HG03460 (cell line): ENCODE results near the gene ARHGAP5.

Source experiments
- ATAC-seq: cut with Tn5 transposase; IDR thresholded peaks from one replicate; pipeline ENCODE4 v1.9.1; 2021; ENCODE audit not compliant: unreplicated experiment

The ARHGAP5 gene

GRCh38 chr14:32076278-32077080 lies 625 bp upstream of the ARHGAP5 start:
- peak; percentile 53 for ATAC-seq

DNA sequence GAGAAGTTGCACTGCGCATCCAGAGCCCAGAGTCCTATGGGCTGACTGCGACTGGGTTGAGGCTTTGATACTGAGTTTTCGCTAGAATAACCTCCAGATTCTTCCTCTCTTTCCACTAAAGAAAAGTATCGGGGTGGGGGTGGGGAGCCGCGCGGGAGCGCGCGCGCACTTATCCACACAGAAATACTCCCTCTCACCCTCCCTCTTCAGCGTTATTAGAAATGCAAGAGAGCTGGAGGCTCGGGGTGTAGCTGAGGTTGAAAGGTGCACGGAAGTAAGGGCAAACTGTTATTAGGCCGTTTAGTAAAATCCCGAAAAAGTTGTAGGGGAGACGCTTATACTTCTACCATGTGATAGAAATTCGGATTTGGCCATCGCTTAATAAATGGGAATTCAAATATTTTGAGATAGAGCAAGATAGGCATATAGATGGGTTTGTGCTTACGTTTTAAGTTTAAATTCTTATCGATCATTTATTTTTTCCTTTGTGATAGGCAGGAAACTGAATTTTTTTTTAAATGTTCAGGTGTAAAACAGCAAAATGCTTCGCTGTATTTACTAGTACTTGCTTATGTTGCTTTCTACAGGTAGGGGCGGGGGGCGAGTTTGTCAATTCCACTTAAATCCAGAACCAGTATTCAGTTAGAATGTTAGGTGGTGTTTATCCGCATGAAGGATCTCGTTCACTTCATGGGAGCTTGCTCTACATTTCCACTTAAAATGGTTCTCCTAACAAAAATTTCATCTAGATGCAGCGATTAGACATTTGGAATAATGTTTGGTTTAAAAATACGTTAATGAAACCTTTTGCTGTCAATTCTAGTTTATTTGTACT lies 1.1 kb downstream of the ARHGAP5 start:
- peak; percentile 11 for ATAC-seq

DNA sequence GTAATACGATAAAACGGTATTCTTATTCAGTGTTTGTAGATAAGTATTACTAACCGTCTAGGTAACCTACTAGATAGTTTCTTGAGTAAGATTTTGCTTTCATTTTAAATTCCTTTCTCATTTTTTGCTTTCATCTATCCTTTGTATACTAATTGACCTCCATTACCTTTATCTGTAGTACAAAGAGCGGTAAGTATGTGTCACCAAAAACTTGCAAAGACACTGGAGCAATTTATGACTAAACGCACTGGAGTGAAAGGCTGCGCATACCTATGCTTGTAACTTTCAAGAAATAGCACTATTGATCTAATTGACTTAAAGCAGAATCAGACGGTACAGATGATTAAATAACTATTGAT lies 1.7 kb downstream of the ARHGAP5 start:
- ATAC-seq: no peak

DNA sequence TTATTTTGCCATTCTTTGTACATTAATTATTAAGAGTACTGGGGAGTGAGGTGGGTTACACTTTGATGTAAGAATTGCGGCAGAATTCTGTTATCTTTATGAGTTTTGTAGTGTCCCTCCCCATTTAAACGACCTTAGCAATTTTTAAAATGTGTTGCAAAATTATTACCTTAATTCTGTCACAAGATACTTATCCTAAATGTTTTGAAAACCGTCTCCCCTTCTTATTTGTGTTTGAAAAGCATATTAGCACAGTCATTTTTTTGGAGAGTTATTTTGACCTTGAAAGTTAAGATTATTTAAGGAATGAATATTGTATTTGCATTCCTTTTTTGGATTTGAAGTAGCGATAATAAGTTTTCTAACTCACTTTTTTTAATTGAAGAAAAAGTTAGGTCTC lies 2.2 kb downstream of the ARHGAP5 start:
- no peak for ATAC-seq

DNA sequence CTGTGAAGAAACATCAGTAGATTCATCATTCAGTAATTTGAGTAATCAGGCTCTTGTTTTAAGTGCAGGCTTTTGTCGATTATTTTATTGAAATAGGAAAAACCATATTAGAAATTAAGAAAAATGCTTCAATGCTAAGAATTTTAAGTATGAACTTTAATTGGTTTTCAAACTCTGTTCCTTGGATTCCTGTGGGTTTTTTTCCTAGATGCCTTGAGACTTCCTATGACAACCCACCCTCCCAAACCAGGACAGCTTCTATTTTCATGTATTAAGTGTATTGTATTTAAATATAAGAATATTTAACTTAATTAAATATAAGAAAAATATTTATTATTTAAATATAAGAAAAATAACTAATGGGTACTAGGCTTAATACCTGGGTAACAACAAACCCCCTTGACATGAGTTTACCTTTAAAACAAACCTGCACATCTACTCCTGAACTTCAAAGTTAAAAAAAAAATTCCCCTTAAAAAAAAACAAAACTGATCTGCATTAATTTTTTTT lies 3.0 kb downstream of the ARHGAP5 start:
- ATAC-seq: no peak

DNA sequence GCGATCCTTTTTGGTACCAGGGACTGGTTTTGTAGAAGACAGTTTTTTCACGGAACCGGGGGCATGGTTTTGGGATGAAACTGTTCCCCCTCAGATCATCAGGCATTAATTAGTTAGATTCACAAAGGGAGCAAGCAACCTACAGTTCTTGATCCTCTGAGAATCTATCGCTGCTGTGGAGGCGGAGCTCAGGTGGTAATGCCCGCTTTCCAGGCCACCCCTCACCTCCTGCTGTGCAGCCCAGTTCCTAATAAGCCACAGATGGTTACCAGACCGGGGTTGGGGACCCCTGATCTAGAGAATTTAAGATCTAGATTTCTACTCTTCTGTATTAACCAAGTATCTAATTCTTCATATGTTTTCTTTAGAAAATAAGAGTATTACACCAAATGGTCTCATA lies 4.8 kb downstream of the ARHGAP5 start:
- no peak for ATAC-seq

GRCh38 chr14:32083315-32083624 lies 6.2 kb downstream of the ARHGAP5 start:
- ATAC-seq: no peak

- no peak for ATAC-seq
Observed at GRCh38 chr14:32083789-32084188, 6.7 kb downstream of the ARHGAP5 start.

- ATAC-seq: no peak
Observed at GRCh38 chr14:32085182-32085844, 8.2 kb downstream of the ARHGAP5 start.

- no peak for ATAC-seq
Observed at GRCh38 chr14:32085845-32086383, 8.8 kb downstream of the ARHGAP5 start.

DNA sequence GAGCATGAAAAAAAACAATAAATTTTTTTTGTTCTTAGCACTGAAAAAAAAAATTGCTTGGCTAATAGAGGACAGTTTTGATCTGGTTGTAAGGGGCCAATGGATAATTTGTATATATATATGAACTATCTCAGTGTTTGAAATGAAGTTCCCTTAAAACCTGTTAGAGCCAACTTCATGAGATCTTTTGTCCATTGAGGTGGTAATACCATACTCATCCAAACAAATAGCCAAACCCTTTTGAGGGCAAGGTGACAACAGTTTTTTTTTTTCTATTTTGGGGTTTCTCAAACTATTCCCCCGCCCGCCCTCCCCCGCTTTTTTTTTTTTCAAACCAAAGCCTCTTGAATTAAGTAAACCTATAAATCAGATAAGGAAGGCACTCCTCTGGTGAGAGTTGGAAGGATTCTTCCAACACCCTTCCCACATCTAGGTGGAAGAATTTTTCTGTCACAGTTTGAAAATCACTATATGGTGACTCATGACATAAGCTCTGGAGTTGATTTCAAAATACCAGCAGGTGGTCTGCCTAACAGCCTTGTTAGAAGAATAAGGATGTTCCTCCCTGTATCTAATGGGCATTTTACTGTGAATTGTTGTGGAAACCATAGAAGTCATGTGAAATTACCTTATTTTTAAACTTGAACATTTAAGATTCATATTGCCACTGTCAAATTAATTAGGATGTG lies 10.2 kb downstream of the ARHGAP5 start:
- ATAC-seq: no peak

DNA sequence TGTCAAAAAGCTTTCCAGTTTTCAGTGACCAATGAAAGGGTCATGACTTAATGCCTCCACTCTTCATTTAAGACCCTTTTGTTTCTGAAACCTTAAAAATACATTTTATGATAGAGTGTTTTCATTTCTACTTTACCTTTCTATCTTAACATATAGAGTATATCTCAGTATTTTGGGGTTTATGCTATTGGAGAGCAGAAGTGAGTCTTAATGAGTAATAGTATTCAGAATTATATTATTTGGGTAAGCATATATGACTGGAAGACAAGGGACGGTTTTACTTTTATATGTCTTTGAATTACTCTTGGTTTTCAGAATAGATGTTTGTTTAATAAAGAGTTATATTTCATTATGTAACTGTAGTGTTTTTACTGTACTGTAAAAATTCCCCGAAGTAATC lies 10.8 kb downstream of the ARHGAP5 start:
- no peak for ATAC-seq

DNA sequence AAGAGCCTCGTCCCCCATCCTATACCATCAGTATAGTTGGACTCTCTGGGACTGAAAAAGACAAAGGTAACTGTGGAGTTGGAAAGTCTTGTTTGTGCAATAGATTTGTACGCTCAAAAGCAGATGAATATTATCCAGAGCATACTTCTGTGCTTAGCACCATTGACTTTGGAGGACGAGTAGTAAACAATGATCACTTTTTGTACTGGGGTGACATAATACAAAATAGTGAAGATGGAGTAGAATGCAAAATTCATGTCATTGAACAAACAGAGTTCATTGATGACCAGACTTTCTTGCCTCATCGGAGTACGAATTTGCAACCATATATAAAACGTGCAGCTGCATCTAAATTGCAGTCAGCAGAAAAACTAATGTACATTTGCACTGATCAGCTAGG lies 13.6 kb downstream of the ARHGAP5 start:
- no peak for ATAC-seq

GRCh38 chr14:32099473-32099872 lies 22.4 kb downstream of the ARHGAP5 start:
- no peak for ATAC-seq

GRCh38 chr14:32100175-32100574 lies 23.1 kb downstream of the ARHGAP5 start:
- no peak for ATAC-seq

- ATAC-seq: peak; percentile 89
Observed at GRCh38 chr14:32102152-32102787, 25.2 kb downstream of the ARHGAP5 start.

- no peak for ATAC-seq
Observed at GRCh38 chr14:32102968-32103367, 25.9 kb downstream of the ARHGAP5 start.

DNA sequence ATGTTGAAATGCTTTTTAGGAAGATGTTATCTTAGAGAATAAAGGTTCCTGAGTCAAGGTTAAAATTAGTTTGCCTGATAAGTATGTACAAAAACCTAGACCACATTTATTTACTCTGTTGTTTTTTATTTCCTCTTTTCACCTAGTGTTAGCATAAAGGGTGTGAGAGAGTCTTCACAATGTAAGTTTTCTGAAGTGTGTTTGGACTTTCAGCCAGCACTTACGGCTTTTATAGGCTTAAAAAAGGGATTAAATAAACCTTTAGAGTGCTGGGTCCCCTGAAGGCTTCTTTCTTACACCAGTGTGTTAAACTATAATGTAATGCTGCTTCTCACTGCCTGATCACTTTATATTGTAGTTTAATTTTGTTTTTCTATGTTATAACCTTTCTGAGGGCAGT lies 27.2 kb downstream of the ARHGAP5 start:
- no peak for ATAC-seq

- no peak for ATAC-seq
Observed at GRCh38 chr14:32104803-32105202, 27.7 kb downstream of the ARHGAP5 start.
